OCI-LY3 (cell line): ENCODE results near the gene MCM7.
"Not testable (repeated sequence)": the region's sequence is repeated elsewhere in the genome, so short reads cannot be mapped to it uniquely, and the experiment has no call there.

ENCODE experiments used
- CTCF ChIP-seq: fragments of 200-600, 300-600 bp; sonication (generic); IDR thresholded peaks from 2 replicates; pipeline ENCODE4 v1.5.1; 2014; ENCODE audit warnings: antibody characterized with exemption, low read length, low read depth
- EZH2phosphoT487 ChIP-seq: fragments of 200-600 bp; shearing (Covaris generic); IDR thresholded peaks from 2 replicates; pipeline ENCODE4 v1.6.1; 2018; ENCODE audit warnings: antibody characterized with exemption, mixed run types, low read depth

- TF ChIP-seq CTCF, EZH2phosphoT487: not testable (repeated sequence)
Observed at GRCh38 chr7:100146350-100146749, 45.2 kb upstream of the MCM7 start.
